HG03280 (cell line): ENCODE results near the gene ALG12.

ENCODE experiments used
- ATAC-seq: cut with Tn5 transposase; IDR thresholded peaks from one replicate; pipeline ENCODE4 v1.9.1; 2021; ENCODE audit warnings: mild to moderate bottlenecking, moderate library complexity; ENCODE audit not compliant: unreplicated experiment

The ALG12 gene

GRCh38 chr22:49894322-49895054, 23.8 kb downstream of the ALG12 start:
- ATAC-seq = no peak

GRCh38 chr22:49893025-49893424, 25.2 kb downstream of the ALG12 start:
- ATAC-seq = no peak

- ATAC-seq = no peak
Observed at GRCh38 chr22:49892226-49892899, 25.9 kb downstream of the ALG12 start.

GRCh38 chr22:49889071-49889470, 29.2 kb downstream of the ALG12 start:
- ATAC-seq = no peak

DNA sequence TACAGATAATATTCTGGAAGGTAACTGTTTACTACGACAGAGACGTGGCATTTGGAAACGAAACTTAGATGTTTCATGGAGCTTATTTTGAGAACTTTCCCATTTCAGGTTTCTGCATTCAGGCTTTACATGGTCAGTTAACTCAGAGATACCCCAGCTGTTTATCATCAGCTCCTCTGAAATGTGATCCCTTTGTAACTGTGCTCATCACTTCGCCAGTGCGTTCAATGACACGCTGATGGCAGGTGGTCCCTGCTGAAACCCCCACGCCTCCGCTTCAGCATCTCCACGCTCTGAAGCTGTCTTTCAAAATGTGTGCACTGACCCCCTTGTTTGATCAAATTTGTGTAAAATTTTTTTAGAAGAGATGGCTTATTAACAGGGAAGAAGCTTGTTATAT, 30.5 kb downstream of the ALG12 start:
- ATAC-seq = no peak

GRCh38 chr22:49887064-49887451, 31.2 kb downstream of the ALG12 start:
- ATAC-seq = no peak

- no peak for ATAC-seq
Observed at GRCh38 chr22:49886346-49887063, 31.7 kb downstream of the ALG12 start.

GRCh38 chr22:49885881-49886280, 32.4 kb downstream of the ALG12 start:
- no peak for ATAC-seq

DNA sequence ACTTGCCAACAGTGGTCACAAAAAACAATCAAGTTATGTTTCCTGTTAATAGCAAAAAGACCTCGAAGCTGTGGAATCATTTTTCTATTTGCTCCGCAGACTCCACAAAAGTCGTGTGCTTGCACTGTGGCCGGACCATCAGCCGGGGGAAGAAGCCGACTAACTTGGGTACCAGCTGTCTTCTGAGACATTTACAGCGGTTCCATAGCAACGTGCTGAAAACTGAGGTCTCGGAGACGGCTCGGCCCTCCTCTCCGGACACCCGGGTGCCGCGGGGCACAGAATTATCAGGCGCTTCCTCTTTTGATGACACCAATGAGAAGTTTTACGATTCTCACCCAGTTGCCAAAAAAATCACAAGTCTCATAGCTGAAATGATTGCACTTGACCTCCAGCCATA, 33.0 kb downstream of the ALG12 start:
- no peak for ATAC-seq

- ATAC-seq = no peak
Observed at GRCh38 chr22:49884503-49885260, 33.6 kb downstream of the ALG12 start.

GRCh38 chr22:49884075-49884474, 34.2 kb downstream of the ALG12 start:
- no peak for ATAC-seq

GRCh38 chr22:49883294-49883640, 35.0 kb downstream of the ALG12 start:
- no peak for ATAC-seq

- no peak for ATAC-seq
Observed at GRCh38 chr22:49882519-49883293, 35.5 kb downstream of the ALG12 start.

- ATAC-seq = no peak
Observed at GRCh38 chr22:49881856-49882255, 36.4 kb downstream of the ALG12 start.

- no peak for ATAC-seq
Observed at GRCh38 chr22:49880281-49880680, 38.0 kb downstream of the ALG12 start.

DNA sequence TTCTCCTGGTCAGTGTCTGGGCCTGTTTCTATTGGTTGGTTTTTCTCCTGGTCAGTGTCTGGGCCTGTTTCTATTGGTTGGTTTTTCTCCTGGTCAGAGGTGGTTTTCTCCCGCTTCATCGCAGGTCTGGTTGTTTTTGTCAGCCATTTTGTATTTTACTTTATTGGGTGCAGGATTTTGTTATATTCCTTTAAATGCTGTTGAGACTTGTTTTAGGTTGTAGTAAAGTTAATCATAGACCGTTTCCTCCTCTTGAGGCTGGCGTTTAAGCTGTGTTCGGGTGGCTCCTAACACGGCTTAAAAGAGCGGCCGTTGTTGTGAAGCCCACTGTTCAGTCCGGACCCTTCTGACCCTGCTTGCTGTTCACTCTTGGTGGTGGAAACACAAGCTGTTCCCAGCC, 38.4 kb downstream of the ALG12 start:
- no peak for ATAC-seq

- no peak for ATAC-seq
Observed at GRCh38 chr22:49878206-49878605, 40.0 kb downstream of the ALG12 start.

DNA sequence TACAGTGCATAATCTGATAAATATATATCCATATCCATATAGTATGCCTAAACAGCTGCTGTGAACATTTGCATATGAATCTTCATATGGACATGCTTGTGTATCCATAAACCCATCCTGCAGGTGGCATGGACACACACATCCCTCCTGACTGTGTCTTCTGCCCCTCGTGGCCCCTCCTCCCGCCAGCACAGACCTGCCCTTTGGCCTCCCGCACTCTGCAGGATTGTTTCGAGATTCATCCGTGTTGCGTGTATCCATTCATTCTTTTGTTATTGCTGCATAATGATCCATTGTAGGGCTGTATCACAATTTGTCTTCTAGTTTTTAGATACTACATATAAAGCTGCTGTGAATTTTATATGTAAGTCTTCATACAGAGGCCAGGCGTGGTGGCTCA, 40.6 kb downstream of the ALG12 start:
- ATAC-seq = no peak

- no peak for ATAC-seq
Observed at GRCh38 chr22:49873228-49873940, 44.9 kb downstream of the ALG12 start.

DNA sequence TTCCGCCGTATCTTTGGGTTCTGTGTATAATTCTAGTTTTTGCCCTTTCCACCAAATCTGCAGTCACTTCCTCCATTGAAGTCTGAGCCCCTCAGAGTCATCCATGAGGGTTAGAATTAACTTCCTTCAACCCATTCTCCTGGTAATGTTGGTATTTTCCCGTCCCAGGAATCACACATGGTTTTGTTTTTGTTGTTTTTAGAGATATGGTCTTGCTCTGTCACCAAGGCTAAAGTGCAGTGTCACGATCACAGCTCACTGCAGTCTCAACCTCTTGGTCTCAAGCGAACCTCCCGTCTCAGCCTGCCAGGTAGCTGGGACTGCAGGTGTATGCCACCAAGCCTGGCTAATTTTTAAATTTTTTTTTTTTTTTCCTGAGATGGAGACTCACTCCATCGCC, 45.9 kb downstream of the ALG12 start:
- no peak for ATAC-seq
